ENCODE results near the gene KLHL26. TPM values are rescaled to one million over a fixed set of nuclear protein-coding genes. Genes with fewer than 3 reads are reported as not detected.

KLHL26 gene
- total RNA-seq, 4 donors from 2014 or later, result 9.9 to 16.0 (median 10.9) TPM

- H3K36me3 ChIP-seq, result peaks cover 0 to 26% (median 0%) of the 10 kb centered on the region in 3 donors
- no peak for TF ChIP-seq POLR2A (IDR thresholded peaks at IDR 0.05)
- TF ChIP-seq CTCF (IDR thresholded peaks at IDR 0.05), result no peak
- peaks cover 0 to 5% (median 2%) of the 10 kb centered on the region in 4 donors for H3K4me1 ChIP-seq
- no peak overlapping the region for H3K27ac ChIP-seq
- H3K27me3 ChIP-seq, result no peaks in the 10 kb centered on the region
- no peak for DNase-seq
- no peaks in the 10 kb centered on the region for H3K9me3 ChIP-seq
- H3K4me3 ChIP-seq, result no peak overlapping the region
Measured at GRCh38 chr19:18663940-18664530, 27.2 kb downstream of the KLHL26 start.

DNA sequence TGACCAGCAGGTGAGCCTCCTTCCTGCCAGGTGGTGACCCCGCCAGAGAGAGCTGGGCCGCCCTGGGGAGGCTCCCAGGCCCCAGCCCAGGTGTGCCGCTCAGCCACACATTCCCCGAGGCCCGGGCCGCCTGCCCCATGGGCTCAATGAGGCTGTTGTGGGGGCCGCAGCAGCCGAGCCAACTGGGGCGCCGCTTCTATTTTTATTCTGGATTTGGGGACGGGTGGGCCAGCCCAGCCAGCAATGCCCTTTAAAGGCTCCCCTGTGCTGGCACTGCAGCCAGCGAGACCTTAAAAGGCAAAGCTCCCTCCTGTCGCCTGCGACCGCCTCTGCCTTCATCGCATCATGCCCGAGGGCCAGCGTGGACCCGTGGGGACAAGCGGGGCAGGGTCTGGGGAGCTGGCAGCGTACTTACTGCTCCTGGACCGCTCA lies 29.0 kb downstream of the KLHL26 start:
- TF ChIP-seq CTCF (IDR thresholded peaks at IDR 0.05), result no peak
- TF ChIP-seq POLR2A (IDR thresholded peaks at IDR 0.05), result no peak
- H3K4me1 ChIP-seq, result no peaks in the 10 kb centered on the region
- H3K27me3 ChIP-seq, result no peaks in the 10 kb centered on the region
- peaks cover 0 to 33% (median 0%) of the 10 kb centered on the region in 3 donors for H3K36me3 ChIP-seq
- no peak for DNase-seq
- H3K9me3 ChIP-seq, result no peaks in the 10 kb centered on the region
- no peak overlapping the region for H3K27ac ChIP-seq
- no peak overlapping the region for H3K4me3 ChIP-seq

DNA sequence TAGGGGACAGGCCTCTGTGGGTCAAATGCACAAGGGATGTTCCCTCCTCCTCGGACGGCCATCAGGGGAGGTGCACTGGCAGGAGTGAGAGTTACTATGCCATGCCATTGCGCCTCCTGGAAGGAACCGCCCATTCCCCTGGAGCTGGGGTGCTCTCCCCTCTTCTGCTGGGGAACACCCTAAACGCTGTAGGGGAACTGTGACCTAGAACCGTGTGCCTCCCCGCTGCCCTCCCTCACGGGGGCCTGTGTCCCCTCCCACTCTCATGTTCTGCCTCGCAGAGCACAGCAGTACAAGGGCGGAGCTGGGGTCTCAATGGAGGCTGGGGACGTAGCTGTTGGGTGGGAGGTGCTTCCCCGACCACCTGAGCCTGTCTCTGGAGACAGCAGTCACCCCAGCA lies 29.5 kb downstream of the KLHL26 start:
- TF ChIP-seq CTCF (IDR thresholded peaks at IDR 0.05) (no peak), POLR2A (IDR thresholded peaks at IDR 0.05) (no peak)
- DNase-seq, result no peak
- H3K27me3 ChIP-seq, result no peaks in the 10 kb centered on the region
- H3K4me3 ChIP-seq, result no peak overlapping the region
- no peak overlapping the region for H3K27ac ChIP-seq
- H3K4me1 ChIP-seq, result no peaks in the 10 kb centered on the region
- no peaks in the 10 kb centered on the region for H3K9me3 ChIP-seq
- peaks cover 0 to 33% (median 0%) of the 10 kb centered on the region in 3 donors for H3K36me3 ChIP-seq

- Histone ChIP-seq H3K36me3 (peaks cover 0 to 33% (median 0%) of the 10 kb centered on the region in 3 donors), H3K4me1 (no peaks in the 10 kb centered on the region), H3K27me3 (no peaks in the 10 kb centered on the region), H3K4me3 (no peak overlapping the region), H3K9me3 (no peaks in the 10 kb centered on the region), H3K27ac (no peak overlapping the region)
- DNase-seq, result no peak
- TF ChIP-seq CTCF (IDR thresholded peaks at IDR 0.05), result no peak
- TF ChIP-seq POLR2A (IDR thresholded peaks at IDR 0.05), result no peak
Measured at GRCh38 chr19:18666784-18667183, 30.0 kb downstream of the KLHL26 start.

GRCh38 chr19:18667531-18668251 lies 30.9 kb downstream of the KLHL26 start:
- H3K36me3 ChIP-seq, result peaks cover 0 to 33% (median 0%) of the 10 kb centered on the region in 3 donors
- TF ChIP-seq POLR2A (IDR thresholded peaks at IDR 0.05), result no peak
- TF ChIP-seq CTCF (IDR thresholded peaks at IDR 0.05), result no peak
- no peak overlapping the region for H3K27ac ChIP-seq
- H3K27me3 ChIP-seq, result no peaks in the 10 kb centered on the region
- no peaks in the 10 kb centered on the region for H3K4me1 ChIP-seq
- H3K4me3 ChIP-seq, result no peak overlapping the region
- H3K9me3 ChIP-seq, result no peaks in the 10 kb centered on the region
- DNase-seq, result no peak
